Mammary epithelial cell (primary cell): Measurements from ENCODE around the gene PICALM.

Experiments
- CTCF ChIP-seq, 2 donors: IDR thresholded peaks in 1 of 2; conservative IDR thresholded peaks in 1 of 2; 2 replicates each; pipeline ENCODE4 v1.5.1; 2011 to 2012; ENCODE audit warnings: inconsistent platforms in 2 of 2, low read length in 2 of 2, mild to moderate bottlenecking in 2 of 2, control low read depth in 1 of 2, low read depth in 1 of 2; ENCODE audit not compliant: insufficient read depth in 1 of 2; ENCODE audit errors: extremely low read depth in 1 of 2
- EZH2 ChIP-seq: IDR thresholded peaks from 2 replicates; pipeline ENCODE4 v1.6.1; 2012; ENCODE audit warnings: low read length, inconsistent platforms, borderline replicate concordance

GRCh38 chr11:86035920-86036319, 33.0 kb downstream of the PICALM start:
- TF ChIP-seq CTCF (conservative IDR thresholded peaks at IDR 0.05 in 1 of 2, IDR thresholded peaks at IDR 0.05 in 1 of 2; ENCODE audit: extremely low read depth in 1 of 2, insufficient read depth in 1 of 2, low read depth in 1 of 2, low read length in 2 of 2), result no peak
- no peak for TF ChIP-seq EZH2
